ENCODE results near the gene SMAD6. TPM values are rescaled to one million over a fixed set of nuclear protein-coding genes. Genes with fewer than 3 reads are reported as not detected.
A peak's percentile ranks its signal among the peaks of the same experiment; 100 is the strongest.

The SMAD6 gene
- total RNA-seq, 1 experiment from 2014 or later, result 58.6 TPM

DNA sequence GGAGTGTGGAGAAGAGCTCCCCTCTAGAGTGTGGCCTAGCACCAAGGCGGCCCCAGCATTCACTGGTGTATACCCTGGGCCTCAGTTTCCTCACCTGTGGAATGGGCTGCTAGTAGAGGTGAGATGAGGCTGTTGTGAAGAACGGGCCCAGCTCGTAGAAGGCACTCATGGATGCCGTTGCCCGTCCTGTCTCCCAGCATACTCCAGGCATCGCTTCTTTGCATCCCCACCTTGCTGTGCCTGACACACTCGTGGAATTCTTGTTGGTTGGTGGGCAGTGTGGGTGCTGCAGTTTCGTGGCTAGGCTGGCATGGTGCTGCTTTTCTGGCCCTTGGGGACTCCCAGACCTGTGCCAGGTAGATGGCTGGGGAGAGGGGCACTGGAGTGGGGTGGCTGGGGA is 76.7 kb downstream of the SMAD6 start:
- no peaks in the 10 kb centered on the region for H3K9me3 Mint-ChIP-seq (ENCODE audit: low read depth, unreplicated experiment)
- CTCF ChIA-PET, result interaction anchor here (0.6 to 4.0 kb wide), 4 partner anchors 10 to 148 kb away, joined by 3 to 23 read pairs (median 5); no protein-coding TSS in a partner anchor
- H3K36me3 Mint-ChIP-seq (ENCODE audit: insufficient read depth, unreplicated experiment), result peaks cover 38% of the 10 kb centered on the region
- intact Hi-C loops (cut with micrococcal nuclease; ENCODE audit: unreplicated experiment), result no loop called here
- BruUV-seq (replicated peaks), result no TSS peak
- TF ChIP-seq, protein P1, sequence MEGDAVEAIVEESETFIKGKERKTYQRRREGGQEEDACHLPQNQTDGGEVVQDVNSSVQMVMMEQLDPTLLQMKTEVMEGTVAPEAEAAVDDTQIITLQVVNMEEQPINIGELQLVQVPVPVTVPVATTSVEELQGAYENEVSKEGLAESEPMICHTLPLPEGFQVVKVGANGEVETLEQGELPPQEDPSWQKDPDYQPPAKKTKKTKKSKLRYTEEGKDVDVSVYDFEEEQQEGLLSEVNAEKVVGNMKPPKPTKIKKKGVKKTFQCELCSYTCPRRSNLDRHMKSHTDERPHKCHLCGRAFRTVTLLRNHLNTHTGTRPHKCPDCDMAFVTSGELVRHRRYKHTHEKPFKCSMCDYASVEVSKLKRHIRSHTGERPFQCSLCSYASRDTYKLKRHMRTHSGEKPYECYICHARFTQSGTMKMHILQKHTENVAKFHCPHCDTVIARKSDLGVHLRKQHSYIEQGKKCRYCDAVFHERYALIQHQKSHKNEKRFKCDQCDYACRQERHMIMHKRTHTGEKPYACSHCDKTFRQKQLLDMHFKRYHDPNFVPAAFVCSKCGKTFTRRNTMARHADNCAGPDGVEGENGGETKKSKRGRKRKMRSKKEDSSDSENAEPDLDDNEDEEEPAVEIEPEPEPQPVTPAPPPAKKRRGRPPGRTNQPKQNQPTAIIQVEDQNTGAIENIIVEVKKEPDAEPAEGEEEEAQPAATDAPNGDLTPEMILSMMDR (IDR thresholded peaks at IDR 0.05; ENCODE audit: unreplicated experiment), result no peak
- H3K4me1 Mint-ChIP-seq (ENCODE audit: low read depth, unreplicated experiment), result peaks cover 57% of the 10 kb centered on the region
- no peak overlapping the region for H3K4me3 Mint-ChIP-seq (ENCODE audit: low read depth, unreplicated experiment)
- no peaks in the 10 kb centered on the region for H3K27me3 Mint-ChIP-seq (ENCODE audit: unreplicated experiment)
- DNase-seq, result no peak
- peak overlapping the region; percentile 17 for H3K27ac Mint-ChIP-seq (ENCODE audit: unreplicated experiment)

DNA sequence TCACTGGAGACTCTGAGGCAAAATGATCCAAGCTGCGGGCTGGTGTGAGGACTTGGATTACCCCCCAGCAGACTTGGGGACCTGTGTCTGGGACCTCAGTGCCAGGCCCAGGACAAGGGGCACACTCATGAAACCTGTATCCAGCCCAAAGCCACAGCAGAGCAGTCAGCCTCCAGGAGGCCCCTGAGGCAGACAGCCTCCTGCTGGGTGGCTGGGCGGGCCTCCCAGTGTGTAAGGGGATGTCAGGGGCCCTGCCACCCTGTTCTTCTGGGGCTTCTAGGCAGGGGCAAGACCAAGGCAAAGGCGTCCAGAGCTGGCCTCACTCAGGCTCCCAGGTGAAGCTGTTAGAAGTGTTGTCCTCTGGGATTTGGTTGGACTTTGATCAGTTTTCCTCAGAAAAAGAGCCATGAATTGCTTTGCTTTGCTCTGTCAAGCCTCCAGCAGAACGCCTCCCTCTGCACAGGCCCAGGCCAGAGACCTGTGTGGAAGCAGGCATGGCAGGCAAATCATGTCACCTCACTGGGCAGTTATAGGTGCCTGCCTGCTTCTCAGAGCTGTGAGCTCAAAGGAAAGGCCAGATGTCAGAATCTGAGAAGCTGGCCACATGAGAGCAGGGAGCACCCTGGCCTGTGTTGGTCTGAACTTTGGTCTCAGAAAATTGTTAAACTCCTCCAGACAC is 77.4 kb downstream of the SMAD6 start:
- intact Hi-C loops (cut with micrococcal nuclease; ENCODE audit: unreplicated experiment), result no loop called here
- Mint-ChIP-seq H3K36me3 (ENCODE audit: insufficient read depth, unreplicated experiment) (peaks cover 35% of the 10 kb centered on the region), H3K27ac (ENCODE audit: unreplicated experiment) (peak overlapping the region; percentile 17), H3K9me3 (ENCODE audit: low read depth, unreplicated experiment) (no peaks in the 10 kb centered on the region), H3K4me3 (ENCODE audit: low read depth, unreplicated experiment) (no peak overlapping the region), H3K4me1 (ENCODE audit: low read depth, unreplicated experiment) (peaks cover 50% of the 10 kb centered on the region), H3K27me3 (ENCODE audit: unreplicated experiment) (no peaks in the 10 kb centered on the region)
- DNase-seq, result no peak
- CTCF ChIA-PET, result interaction anchor here (0.6 to 4.0 kb wide), 6 partner anchors 10 to 148 kb away, joined by 3 to 23 read pairs (median 4); no protein-coding TSS in a partner anchor
- BruUV-seq (replicated peaks), result no TSS peak
- TF ChIP-seq, protein P1 (IDR thresholded peaks at IDR 0.05; ENCODE audit: unreplicated experiment), result no peak

- intact Hi-C loops (cut with micrococcal nuclease; ENCODE audit: unreplicated experiment), result no loop called here
- Mint-ChIP-seq H3K4me3 (ENCODE audit: low read depth, unreplicated experiment) (no peak overlapping the region), H3K27ac (ENCODE audit: unreplicated experiment) (peak overlapping the region; percentile 17), H3K36me3 (ENCODE audit: insufficient read depth, unreplicated experiment) (peaks cover 26% of the 10 kb centered on the region), H3K9me3 (ENCODE audit: low read depth, unreplicated experiment) (no peaks in the 10 kb centered on the region), H3K4me1 (ENCODE audit: low read depth, unreplicated experiment) (peaks cover 41% of the 10 kb centered on the region), H3K27me3 (ENCODE audit: unreplicated experiment) (no peaks in the 10 kb centered on the region)
- no TSS peak for BruUV-seq (replicated peaks)
- TF ChIP-seq, protein P1 (IDR thresholded peaks at IDR 0.05; ENCODE audit: unreplicated experiment), result no peak
- DNase-seq, result peak; percentile 67
- CTCF ChIA-PET, result interaction anchor here (0.6 to 4.0 kb wide), 6 partner anchors 9 to 121 kb away, joined by 3 to 23 read pairs (median 4); no protein-coding TSS in a partner anchor
These were observed 78.3 kb downstream of the SMAD6 start for GRCh38 chr15:66780172-66780972.

DNA sequence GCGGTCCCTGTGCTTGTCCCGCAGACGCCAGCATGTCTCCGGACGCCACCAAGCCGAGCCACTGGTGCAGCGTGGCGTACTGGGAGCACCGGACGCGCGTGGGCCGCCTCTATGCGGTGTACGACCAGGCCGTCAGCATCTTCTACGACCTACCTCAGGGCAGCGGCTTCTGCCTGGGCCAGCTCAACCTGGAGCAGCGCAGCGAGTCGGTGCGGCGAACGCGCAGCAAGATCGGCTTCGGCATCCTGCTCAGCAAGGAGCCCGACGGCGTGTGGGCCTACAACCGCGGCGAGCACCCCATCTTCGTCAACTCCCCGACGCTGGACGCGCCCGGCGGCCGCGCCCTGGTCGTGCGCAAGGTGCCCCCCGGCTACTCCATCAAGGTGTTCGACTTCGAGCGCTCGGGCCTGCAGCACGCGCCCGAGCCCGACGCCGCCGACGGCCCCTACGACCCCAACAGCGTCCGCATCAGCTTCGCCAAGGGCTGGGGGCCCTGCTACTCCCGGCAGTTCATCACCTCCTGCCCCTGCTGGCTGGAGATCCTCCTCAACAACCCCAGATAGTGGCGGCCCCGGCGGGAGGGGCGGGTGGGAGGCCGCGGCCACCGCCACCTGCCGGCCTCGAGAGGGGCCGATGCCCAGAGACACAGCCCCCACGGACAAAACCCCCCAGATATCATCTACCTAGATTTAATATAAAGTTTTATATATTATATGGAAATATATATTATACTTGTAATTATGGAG is 79.1 kb downstream of the SMAD6 start:
- TF ChIP-seq, protein P1 (IDR thresholded peaks at IDR 0.05; ENCODE audit: unreplicated experiment), result no peak
- no peaks in the 10 kb centered on the region for H3K9me3 Mint-ChIP-seq (ENCODE audit: low read depth, unreplicated experiment)
- H3K4me3 Mint-ChIP-seq (ENCODE audit: low read depth, unreplicated experiment), result no peak overlapping the region
- BruUV-seq (replicated peaks), result no TSS peak
- no peak for DNase-seq
- H3K27ac Mint-ChIP-seq (ENCODE audit: unreplicated experiment), result no peak overlapping the region
- CTCF ChIA-PET, result no interaction called here
- no peaks in the 10 kb centered on the region for H3K27me3 Mint-ChIP-seq (ENCODE audit: unreplicated experiment)
- H3K36me3 Mint-ChIP-seq (ENCODE audit: insufficient read depth, unreplicated experiment), result peaks cover 23% of the 10 kb centered on the region
- intact Hi-C loops (cut with micrococcal nuclease; ENCODE audit: unreplicated experiment), result no loop called here
- H3K4me1 Mint-ChIP-seq (ENCODE audit: low read depth, unreplicated experiment), result peaks cover 33% of the 10 kb centered on the region
